GM19463 (cell line): ENCODE data around the gene RNPS1.
A peak's percentile ranks its signal among the peaks of the same experiment; 100 is the strongest.

Experiments used
- ATAC-seq: cut with Tn5 transposase; IDR thresholded peaks from one replicate; pipeline ENCODE4 v1.9.1; 2021; ENCODE audit warnings: mild to moderate bottlenecking, moderate library complexity; ENCODE audit not compliant: unreplicated experiment

The RNPS1 gene, protein sequence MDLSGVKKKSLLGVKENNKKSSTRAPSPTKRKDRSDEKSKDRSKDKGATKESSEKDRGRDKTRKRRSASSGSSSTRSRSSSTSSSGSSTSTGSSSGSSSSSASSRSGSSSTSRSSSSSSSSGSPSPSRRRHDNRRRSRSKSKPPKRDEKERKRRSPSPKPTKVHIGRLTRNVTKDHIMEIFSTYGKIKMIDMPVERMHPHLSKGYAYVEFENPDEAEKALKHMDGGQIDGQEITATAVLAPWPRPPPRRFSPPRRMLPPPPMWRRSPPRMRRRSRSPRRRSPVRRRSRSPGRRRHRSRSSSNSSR

DNA sequence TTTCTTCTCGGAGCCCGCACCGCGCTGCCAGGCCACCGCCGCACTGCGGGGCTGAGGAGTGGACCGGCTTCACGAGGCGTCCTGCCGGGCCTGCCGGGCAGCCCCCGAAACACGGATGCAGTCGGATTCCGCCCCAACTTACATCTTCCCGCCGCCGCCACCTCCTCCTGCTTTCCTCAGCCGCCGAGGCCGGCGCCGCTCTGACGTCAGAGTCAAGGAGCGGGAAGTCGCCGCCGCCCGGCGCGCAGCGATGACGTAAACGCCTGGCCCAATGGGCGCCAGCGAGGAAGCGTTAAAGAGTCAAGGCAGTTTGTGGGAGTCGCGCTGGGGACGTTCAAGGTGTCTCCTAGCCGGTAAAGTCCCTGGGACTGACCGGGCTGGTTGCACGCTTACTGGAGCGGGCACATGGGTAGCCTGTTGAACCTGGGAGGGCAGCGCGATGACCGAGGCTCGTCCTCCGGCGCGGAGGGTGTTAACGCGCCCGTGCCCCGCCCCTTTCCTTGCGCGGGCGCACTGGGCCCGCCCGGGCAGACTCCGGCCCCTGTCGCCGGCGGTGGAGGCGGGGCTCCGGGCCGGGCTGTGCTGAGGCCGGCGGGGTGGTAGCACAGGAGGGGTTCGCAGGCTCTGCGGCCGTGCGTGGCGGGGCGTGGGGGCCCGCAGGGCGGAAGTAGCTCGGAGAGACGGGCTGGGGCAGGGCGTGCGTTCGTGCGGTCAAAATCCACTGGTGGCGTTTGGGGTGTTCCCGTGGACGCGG lies at the start of gene RNPS1:
Gene RNPS1, minus strand, starts transcription at position 214 of the 754 bp plus-strand sequence. CDS start 3,483 bp downstream, outside the sequence.
- peak; percentile 75 for ATAC-seq

DNA sequence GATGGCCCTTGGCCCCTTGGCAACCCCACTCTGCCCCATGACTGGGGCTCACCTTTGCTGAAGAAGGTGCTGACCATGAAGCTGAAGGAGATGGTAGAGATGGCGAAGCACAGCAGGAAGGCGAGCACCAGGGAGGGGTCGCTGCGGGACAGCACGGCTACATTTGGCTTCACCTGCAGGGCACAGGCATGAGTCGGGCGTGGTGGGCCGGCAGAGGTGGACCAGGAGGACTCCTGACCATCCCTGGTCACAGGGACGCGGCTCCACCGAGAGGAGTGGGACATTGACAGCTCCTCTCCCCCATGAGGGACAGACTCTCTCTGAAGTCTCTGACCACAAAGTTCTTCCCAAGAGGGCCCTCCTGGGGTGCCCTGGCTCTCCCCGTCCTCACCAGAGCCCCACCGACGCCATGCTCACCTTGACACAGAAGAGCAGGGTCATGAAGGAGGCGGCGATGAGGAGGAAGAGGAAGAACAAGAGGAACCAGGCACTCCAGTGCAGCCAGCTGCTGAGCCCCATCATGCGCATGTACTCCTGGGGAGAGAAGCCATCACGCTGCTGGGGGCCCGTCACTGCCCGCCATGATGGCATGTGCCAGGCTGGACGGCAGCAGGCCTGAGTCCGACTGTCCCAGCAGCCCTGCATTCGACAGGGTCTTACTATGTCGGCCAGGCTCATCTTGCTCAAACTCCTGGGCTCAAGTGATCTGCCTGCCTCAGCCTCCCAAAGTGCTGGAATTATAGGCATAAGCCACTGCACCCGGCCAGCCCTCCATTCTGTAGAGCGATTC lies 49.5 kb upstream of the RNPS1 start:
- ATAC-seq = no peak

DNA sequence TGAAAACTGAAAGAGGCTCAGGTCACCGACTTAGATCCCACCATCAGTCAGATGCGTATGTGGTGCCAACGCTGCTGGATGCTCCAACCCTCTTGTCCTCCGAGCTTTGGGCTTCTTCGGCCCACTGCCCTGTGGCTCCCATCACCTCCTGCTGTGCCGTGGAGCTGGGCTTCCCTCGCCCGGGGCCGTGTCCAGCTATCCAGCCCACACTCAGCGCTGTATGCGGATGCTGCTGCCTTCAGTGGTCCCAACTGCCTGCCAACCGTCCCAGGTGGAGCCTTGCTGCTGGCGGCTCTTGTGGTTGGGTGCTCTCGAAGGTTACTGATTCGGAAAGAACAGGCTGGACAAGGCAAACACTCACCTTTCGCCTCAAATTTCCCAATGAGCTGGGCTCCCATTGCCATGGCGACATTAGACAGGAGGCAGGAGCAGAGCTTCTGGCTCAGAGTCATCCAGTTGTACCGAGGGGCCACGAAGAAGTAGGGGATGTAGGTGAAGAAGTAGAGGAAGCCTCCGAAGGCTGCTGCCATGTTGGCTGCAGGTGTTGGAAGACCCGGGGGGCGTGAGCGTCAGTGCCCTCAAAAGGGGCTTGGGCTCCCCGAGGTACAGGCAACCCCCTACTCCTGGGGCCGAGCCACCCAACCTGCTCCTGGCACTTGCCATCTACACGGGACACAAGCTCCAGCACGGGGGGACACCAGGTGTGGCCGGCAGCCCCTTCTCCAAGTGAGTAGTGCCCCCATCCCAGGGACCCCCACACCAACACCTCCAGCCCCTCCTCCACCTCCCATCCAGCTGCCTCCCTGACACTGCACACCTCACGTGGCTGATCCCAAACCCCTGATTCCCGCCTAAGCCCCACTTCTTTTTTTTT lies 40.4 kb upstream of the RNPS1 start:
- no peak for ATAC-seq

DNA sequence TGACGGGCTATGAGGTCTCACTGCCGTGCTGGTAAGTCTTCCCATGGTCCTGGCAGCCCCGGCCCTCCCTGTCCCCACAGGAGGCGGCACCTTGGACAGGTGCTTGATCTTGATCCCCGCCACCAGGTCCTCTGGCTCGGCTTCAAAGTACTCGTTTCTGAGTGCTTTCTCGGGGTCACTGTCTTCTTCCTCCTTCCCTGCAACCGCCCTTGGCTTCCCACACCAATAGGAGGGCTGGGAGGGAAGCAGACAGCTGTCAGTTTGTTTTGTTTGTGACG lies 31.9 kb upstream of the RNPS1 start:
- ATAC-seq = no peak

DNA sequence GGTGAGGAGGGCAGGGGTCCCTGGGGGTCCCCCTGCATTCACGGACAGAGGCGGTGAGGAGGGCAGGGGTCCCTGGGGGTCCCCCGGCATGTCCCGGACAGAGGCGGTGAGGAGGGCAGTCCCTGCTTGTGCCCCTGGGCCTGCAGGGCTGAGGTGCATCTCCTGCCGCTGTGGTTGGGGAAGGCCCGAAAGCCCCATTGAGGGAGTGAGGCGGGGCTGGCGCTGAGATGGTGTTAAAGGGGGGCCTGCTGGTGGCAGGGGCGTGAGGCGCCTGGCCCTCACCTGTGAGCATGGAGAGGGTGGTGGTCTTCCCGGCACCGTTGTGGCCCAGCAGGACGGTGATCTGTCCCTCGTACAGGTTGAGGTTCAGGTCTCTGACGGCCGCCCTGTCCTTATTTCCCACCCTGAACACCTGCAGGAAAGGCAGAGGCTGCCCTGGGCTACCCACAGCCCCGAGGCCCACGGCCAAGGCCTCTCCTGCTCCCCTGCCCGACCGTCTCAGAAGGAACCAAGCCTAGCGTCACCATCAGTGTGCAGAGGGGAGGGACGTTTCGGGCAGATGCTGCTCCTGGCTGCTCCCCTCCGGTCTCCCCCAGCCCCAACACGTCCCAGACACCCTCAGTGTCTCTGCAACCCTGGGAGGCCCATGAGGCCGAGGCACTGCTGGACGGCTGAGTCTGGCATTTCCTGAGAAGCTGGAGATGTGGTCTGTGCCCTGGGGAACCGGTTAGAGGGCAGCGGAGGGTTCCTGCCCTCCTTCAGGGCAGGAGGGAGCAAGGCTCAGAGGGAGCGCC lies 31.4 kb upstream of the RNPS1 start:
- no peak for ATAC-seq

DNA sequence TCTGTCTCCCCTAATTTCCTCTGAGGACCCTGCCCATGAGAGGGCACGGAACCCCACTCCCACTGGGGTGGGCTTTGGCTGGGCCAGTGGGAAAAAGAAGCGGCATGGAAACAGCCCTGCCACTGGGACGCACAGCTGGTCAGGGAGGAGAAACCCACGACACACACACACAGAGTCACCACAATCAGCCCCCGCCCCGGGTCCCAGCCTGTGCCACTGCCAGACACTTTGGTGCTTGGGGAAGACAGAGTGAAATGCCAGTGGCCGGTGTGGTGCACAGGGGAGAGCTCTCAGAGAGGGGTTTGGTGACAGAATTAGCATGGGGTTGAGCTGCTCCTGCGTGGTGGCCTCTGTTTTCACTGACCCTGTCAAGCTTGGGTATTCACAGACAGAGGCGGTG lies 30.7 kb upstream of the RNPS1 start:
- no peak for ATAC-seq

DNA sequence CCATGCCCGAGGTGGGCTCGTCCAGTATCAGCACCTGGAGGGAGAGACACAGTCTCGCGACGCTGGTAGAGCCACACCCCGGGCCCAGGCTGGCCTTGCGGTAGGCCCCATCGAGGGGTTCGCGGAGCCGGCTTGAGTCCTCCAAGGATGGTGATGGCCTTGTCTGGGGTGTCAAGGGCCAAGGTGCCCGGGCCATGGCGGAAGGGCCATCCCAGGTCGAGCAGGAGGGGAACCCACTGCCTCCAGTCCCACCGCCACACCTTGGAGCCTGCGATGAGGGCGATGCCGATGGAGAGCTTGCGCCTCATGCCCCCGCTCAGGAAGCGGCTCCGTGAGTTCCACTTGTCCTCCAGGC lies 29.6 kb upstream of the RNPS1 start:
- no peak for ATAC-seq

DNA sequence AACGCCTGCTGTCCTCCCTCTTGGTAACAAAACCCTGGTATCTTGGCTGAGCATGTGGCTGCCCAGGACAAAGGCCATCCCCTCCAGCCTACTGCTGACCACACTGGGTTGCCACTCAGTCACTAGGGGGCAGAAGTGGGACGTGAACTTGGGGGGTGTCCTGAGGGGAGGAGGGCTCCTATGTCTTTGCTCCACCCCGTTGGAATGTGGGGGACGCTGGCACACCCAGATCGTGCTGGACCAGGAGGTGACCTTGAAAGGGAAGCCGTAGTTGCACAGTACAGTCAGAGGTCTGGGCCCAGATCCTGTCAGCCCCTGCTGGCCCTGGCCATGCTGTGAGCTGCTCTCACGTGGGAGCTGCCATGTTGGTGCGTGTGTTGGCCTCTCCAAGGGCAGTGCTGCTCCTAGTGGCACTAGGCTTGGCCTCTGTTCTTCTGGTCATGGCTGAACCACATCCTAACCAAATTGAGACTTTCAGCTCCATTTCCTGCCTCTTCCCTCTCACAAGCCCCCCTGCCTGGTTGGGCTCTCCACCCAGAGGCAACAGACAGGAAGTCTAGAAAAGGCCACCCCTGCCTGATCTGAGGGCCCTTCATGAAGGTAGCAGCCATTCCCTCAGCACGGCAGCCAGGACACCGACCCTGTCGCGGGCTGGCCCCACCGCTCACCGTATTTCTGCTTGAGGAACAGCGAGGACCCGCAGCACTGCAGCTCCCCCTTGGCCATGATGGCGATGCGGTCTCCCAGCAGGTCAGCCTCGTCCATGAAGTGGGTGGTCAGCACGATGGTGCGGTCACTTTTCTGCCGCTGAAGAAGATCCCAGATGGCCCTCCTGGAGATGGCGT lies 29.0 kb upstream of the RNPS1 start:
- no peak for ATAC-seq

DNA sequence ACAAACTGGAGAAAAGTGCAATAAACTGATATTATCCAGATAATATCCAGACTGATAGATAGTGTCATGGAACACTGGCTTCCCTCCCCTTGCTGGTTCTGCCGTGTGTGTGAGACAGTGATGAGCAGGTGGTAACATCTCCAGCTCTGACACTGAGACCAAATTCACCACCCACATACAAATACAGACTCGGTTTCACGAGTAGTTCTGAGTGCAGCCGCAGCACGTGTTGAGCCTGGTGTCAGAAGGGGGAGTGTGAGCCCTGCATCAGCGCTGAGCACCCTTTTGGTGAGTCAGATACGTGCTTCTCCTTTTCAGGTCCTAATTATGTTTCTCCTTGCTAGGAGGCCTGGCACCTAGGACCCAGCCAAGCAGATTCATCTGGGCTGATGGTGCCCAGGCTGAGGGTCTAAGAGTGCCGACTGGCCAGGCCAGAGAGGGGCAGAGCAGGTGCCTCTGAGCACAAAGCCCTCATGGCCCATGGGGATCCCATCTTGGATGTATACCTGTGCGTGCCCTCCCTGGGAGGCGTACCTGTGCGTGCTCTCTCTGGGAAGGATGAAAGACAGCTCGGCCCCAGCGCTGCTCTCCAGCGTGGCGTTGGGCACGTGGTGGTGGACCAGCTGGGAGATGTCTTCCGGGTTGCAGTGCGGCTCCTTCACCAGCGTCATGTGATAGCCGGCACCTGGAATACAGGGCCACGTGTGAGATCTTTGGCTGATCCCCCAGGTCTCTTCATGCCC lies 27.3 kb upstream of the RNPS1 start:
- ATAC-seq = no peak

DNA sequence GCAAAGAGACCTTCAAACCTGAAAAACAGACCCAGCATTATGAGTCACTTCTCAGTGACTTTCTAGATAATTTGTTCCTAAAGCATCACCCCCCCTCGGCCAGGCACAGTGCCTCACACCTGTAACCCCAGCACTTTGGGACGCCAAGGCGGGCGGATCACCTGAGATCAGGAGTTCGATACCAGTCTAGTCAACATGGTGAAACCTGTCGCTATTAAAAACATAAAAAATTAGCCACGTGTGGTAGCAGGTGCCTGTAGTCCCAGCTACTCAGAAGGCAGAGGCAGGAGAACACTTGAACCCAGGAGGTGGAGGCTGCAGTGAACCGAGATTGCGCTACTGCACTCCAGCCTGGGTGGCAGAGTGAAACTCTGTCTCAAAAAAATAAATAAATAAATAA lies 24.3 kb upstream of the RNPS1 start:
- no peak for ATAC-seq

DNA sequence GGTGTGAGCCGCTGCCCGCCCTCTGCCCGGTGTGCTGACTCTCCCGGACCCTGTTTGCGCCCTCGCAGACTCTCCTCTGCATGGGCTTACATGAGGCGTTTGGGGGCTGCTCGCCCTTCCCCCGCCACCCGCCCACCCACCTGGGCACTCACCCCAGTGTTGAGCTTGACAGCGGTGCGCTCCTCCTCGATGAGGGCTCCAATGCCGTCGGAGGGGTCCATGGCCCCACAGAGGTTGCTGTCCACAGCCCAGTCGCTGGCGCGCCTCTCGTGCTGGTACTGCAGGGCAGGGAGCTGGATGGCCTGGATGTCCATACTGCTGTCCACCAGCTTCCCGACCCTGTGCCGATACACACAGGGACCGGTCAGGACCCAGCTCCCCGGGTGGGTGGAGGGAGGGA lies 21.4 kb upstream of the RNPS1 start:
- ATAC-seq = no peak

DNA sequence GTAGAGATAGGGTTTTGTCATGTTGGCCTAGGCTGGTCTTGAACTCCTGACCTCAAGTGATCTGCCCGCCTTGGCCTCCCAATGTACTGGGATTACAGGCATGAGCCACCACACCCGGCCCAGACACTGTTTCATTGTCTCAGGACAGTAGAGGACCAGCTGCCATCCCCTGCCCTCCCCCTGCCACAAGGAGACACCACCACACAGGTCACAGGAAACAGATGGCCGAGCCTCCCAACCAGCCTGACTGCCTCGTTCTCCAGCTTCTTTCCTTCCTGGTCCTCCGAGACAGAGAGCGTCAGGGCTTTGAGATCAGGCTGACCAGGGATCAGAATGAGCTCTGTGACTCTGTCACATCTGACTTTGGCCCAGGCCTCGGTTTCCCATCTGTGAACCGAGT lies 20.8 kb upstream of the RNPS1 start:
- ATAC-seq = no peak

DNA sequence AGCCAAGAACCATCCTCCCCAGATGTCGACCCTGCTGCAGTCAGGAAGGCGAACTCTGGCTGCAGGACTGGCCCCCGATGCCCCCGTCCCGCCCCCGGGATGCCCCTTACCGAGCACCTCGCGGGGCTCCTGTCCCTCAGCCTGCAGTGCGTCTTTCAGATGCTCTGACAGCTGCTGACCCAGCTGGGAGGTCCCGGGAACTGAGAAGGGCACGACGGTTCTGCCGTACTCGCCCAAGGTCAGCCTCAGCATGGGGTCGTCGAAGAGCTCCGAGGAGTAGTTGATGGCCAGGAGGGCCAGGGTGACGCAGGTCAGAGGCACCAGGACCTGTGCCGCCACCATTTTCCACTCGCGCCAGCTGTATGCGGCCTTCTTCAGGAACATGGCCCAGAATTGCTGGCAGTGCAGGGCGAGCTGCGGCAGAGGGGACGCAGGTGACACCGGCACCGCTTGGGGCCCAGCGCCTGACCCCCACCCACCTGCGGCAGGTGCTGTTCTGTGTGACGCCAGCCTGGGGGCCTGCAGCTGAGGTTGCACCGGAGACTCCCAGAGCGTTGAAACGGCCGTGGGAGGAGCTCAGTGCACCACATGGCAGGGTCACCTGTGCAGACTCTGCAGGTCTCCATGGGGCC lies 20.1 kb upstream of the RNPS1 start:
- no peak for ATAC-seq

DNA sequence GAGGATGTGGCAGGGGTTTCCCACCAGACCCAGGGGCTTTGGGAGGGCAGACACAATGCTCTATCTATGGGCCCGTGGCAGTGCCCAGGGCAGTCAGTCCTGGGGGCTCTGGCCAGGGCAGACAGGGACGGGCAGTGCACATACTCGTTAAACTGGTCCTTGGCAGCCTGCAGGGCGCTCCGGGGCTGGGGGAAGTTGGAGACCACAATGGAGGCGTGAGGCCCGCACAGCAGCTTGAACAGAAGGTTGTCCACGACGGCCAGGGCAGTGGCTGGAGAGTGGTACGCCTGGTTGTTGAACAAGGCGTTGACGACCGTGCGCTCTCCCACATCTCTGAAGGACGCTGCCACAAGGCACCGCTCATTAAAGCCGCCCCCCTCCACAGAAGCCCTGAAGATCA lies 18.6 kb upstream of the RNPS1 start:
- no peak for ATAC-seq

DNA sequence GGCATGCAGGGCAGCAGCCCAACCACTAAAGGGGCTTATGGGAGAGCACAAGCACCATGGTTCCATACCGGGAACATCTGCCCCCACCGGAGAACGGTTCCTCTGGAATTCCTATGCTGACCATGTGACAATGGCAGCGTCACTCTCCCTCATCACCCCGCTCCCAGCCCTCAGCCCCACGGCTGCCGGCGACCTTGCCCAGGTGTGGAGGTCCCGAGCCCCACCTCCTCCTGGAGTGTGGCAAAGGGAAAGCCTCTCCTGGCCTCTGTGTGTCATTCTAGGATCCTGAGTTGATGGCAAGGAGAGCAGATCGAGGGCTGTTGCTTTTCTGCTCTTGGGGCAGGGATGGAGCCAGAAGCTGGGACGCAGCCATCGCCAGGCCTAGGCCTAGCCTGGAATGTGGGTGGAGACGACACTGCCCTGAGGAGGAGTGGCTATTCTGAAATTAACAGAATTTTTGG lies 17.8 kb upstream of the RNPS1 start:
- no peak for ATAC-seq

DNA sequence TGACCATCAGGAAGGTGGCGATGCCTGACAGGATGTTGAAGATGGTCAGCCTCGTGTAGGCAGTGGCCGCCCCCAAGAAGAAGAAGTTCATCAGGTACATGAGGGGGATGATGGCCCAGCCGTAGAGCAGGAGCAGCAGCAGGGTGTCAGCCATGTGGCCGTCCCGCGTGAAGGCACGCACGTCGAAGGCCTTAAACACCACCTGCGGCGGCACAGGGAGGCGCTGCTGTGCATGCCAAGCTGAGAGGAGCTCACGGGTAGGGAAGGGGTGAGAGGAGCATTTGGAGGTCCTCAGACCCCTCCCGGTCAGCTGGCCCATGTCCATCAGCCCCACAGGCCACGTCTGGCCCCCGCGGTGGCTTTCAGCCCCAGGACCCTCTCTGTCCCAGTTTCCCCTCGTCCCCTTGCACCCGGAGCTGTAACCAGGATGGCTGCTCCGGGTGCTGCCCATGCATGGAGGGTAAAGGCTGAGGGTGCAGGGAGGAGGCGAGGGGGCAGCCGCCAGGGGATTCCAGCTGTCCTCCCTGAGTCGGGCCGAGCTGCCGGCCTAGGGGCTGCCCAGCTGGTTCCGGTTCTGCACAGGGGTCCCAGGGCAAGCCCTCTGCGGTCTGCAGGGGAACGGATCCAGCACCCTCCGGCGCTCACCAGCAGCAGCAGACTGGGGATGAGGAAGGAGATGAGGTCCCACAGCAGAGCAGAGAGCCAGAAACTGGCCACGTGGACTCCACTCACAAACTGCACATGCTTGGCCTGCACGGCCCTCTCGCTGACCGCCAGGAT lies 17.1 kb upstream of the RNPS1 start:
- ATAC-seq = no peak

DNA sequence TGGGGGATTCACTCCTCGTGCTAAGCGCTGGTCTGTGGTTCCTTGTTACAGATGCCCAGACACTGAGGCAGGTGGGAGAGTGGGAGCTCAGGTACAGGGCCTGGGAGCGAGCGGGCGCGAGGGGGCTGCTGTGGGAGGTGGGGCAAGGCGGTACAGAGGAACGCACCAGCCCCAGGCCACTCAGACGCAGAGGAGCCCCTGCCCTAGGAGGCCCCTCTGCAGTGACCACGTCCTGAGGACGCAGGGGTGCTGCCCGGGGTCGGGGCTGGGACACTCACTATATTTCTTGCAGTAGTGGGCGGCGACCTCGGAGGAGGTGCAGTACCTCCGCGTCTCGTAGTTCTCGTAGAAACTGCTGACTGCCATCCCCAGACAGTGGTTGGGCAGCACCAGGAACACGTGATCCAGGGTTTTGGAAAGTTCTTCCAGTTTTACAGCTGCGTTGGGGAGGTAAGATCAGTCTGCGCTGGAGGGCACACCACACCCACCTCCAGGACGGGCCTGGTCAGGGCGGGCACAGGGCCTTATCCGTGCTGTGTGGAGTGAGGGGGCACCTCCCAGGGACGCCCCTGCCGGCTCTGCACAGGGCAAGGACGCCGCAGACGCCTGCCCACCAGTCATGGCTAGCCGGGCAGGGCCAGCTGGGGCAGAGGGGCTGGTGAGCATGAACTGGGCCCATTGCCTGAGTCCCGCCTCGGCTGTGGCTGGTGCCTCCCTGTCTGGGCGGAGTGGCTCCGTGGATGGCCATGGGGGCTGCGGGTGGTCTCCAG lies 16.3 kb upstream of the RNPS1 start:
- ATAC-seq = no peak
